Natural killer cell (primary cell): ENCODE data around the gene ZNF768. TPM values are rescaled to one million over a fixed set of nuclear protein-coding genes. Genes with fewer than 3 reads are reported as not detected.
"Not testable (repeated sequence)": the region's sequence is repeated elsewhere in the genome, so short reads cannot be mapped to it uniquely, and the experiment has no call there.

ENCODE experiments used
- ATAC-seq, 3 donors: fragments of 150-1000 bp in 2 of 3; fragments of 200-7000 bp in 1 of 3; cut with Tn5 transposase; 1 replicate in 1 of 3; 2 replicates in 2 of 3; pipeline ENCODE4 v1.10.0; 2021; ENCODE audit warnings: mild to moderate bottlenecking in 2 of 3, moderate library complexity in 2 of 3
- DNase-seq, 2 donors: peaks; one replicate each; pipeline versions ENCODE4 v3.0.0 to v3.0.0-alpha.2; 2013 to 2021; ENCODE audit warnings: mixed read lengths in 1 of 2
- H3K27ac ChIP-seq: one replicate; pipeline ENCODE4 v1.5.1; 2013; ENCODE audit warnings: mild to moderate bottlenecking, low read length
- H3K27me3 ChIP-seq: one replicate; pipeline ENCODE4 v1.6.1; 2013; ENCODE audit warnings: low read length; ENCODE audit not compliant: control insufficient read depth, insufficient read depth
- H3K36me3 ChIP-seq: one replicate; pipeline ENCODE4 v1.6.1; 2013; ENCODE audit warnings: low read length; ENCODE audit not compliant: control insufficient read depth, insufficient read depth
- H3K4me1 ChIP-seq: one replicate; pipeline ENCODE4 v1.6.1; 2013; ENCODE audit warnings: low read length; ENCODE audit not compliant: control insufficient read depth, insufficient read depth
- H3K4me3 ChIP-seq: one replicate; pipeline ENCODE4 v1.5.1; 2013; ENCODE audit warnings: low read length
- H3K9me3 ChIP-seq: one replicate; pipeline ENCODE4 v1.6.1; 2013; ENCODE audit warnings: low read length; ENCODE audit not compliant: control insufficient read depth, insufficient read depth
- H3K27ac Mint-ChIP-seq, 2 donors: one replicate each; pipeline ENCODE4 v1.8.0; 2022; ENCODE audit warnings: mild to moderate bottlenecking in 2 of 2, mixed read lengths in 2 of 2, moderate library complexity in 1 of 2
- H3K27me3 Mint-ChIP-seq, 2 donors: one replicate each; pipeline ENCODE4 v1.8.0; 2022; ENCODE audit warnings: low read depth in 2 of 2, mixed read lengths in 2 of 2
- H3K36me3 Mint-ChIP-seq: one replicate; pipeline ENCODE4 v1.8.0; 2022; ENCODE audit warnings: mixed read lengths
- H3K4me1 Mint-ChIP-seq, 2 donors: one replicate each; pipeline ENCODE4 v1.8.0; 2022; ENCODE audit warnings: mixed read lengths in 2 of 2
- H3K4me3 Mint-ChIP-seq: one replicate; pipeline ENCODE4 v1.8.0; 2022; ENCODE audit warnings: mild to moderate bottlenecking, moderate library complexity, mixed read lengths
- H3K9me3 Mint-ChIP-seq, 2 donors: one replicate each; pipeline ENCODE4 v1.8.0; 2022; ENCODE audit warnings: mixed read lengths in 2 of 2
- CTCF ChIP-seq: fragments of 200-600 bp; IDR thresholded peaks from one replicate; pipeline ENCODE4 v1.8.0; 2022; ENCODE audit warnings: antibody characterized with exemption
- WGBS: methylation state at CpG from one replicate; pipeline ENCODE4 v1.1.7; 2013; ENCODE audit warnings: missing lambda C conversion rate; ENCODE audit not compliant: insufficient coverage; 5-methylcytosine and 5-hydroxymethylcytosine counted together
- intact Hi-C: fragments of 100-400 bp; cut with micrococcal nuclease; formaldehyde crosslinking; loops from one replicate; pipeline ENCODE4 v1.14.2; 2022
- total RNA-seq, 4 donors: library from RNA; stranded (reverse); fragments of 120-200 nt in 1 of 4; gene quantifications; one replicate each; pipeline versions ENCODE4 v1.2.3 to v1.2.4, GENCODE V29; 2013 to 2022

ZNF768 gene
- total RNA-seq, 3 donors from 2014 or later (not counting 1 experiment from before 2014, with no cell fraction given) = 3.3 to 7.2 (median 5.6) TPM

GRCh38 chr16:30546115-30546514, 19.7 kb upstream of the ZNF768 start:
- no peaks in the 10 kb centered on the region for H3K27me3 Mint-ChIP-seq
- Histone ChIP-seq H3K27me3 (no peaks in the 10 kb centered on the region), H3K27ac (no peak overlapping the region), H3K4me3 (no peak overlapping the region), H3K36me3 (no peaks in the 10 kb centered on the region), H3K9me3 (no peaks in the 10 kb centered on the region), H3K4me1 (peaks cover 5% of the 10 kb centered on the region)
- TF ChIP-seq CTCF = no peak
- no peaks in the 10 kb centered on the region for H3K36me3 Mint-ChIP-seq
- DNase-seq = no peak
- intact Hi-C loops = no loop called here
- H3K4me1 Mint-ChIP-seq = peaks cover 0 to 7% of the 10 kb centered on the region in 2 donors
- ATAC-seq = no peak
- 81% methylated on average over 8 of the region's 8 CpGs for WGBS
- H3K4me3 Mint-ChIP-seq = no peak overlapping the region
- no peaks in the 10 kb centered on the region for H3K9me3 Mint-ChIP-seq
- no peak overlapping the region for H3K27ac Mint-ChIP-seq

- no peak for TF ChIP-seq CTCF
- Mint-ChIP-seq H3K9me3 (no peaks in the 10 kb centered on the region), H3K4me1 (peaks cover 0 to 5% of the 10 kb centered on the region in 2 donors), H3K4me3 (no peak overlapping the region), H3K27ac (no peak overlapping the region), H3K27me3 (no peaks in the 10 kb centered on the region), H3K36me3 (no peaks in the 10 kb centered on the region)
- Histone ChIP-seq H3K4me1 (peaks cover 4% of the 10 kb centered on the region), H3K27ac (no peak overlapping the region), H3K9me3 (no peaks in the 10 kb centered on the region), H3K36me3 (no peaks in the 10 kb centered on the region), H3K4me3 (no peak overlapping the region), H3K27me3 (no peaks in the 10 kb centered on the region)
- intact Hi-C loops = no loop called here
- WGBS = 92% methylated on average over 5 of the region's 5 CpGs
- DNase-seq = no peak
- ATAC-seq = no peak
Observed at GRCh38 chr16:30543067-30543466, 16.7 kb upstream of the ZNF768 start.

GRCh38 chr16:30541502-30542329, 15.3 kb upstream of the ZNF768 start:
- intact Hi-C loops = no loop called here

GRCh38 chr16:30540916-30541464, 14.6 kb upstream of the ZNF768 start:
- H3K4me1 Mint-ChIP-seq, DNase-seq, H3K4me3 Mint-ChIP-seq, H3K4me3 ChIP-seq, H3K27ac ChIP-seq, ATAC-seq, H3K36me3 ChIP-seq, intact Hi-C loops, H3K9me3 ChIP-seq, H3K27ac Mint-ChIP-seq, H3K27me3 ChIP-seq, H3K27me3 Mint-ChIP-seq, H3K36me3 Mint-ChIP-seq, H3K9me3 Mint-ChIP-seq: not testable (repeated sequence)
- H3K4me1 ChIP-seq = peaks cover 11% of the 10 kb centered on the region
- 93% methylated on average over 9 of the region's 9 CpGs for WGBS

More at GRCh38 chr16:30541502-30542329, 15.3 kb upstream of the ZNF768 start:
- no peak overlapping the region for H3K4me3 ChIP-seq
- no peaks in the 10 kb centered on the region for H3K36me3 Mint-ChIP-seq
- H3K4me1 ChIP-seq = peaks cover 4% of the 10 kb centered on the region
- DNase-seq (no peak), ATAC-seq (no peak)
- WGBS = 91% methylated on average over 9 of the region's 10 CpGs
- H3K4me1 Mint-ChIP-seq = peaks cover 3 to 5% of the 10 kb centered on the region in 2 donors
- H3K9me3 Mint-ChIP-seq = no peaks in the 10 kb centered on the region
- H3K27ac Mint-ChIP-seq = no peak overlapping the region
- H3K27me3 ChIP-seq = no peaks in the 10 kb centered on the region
- H3K27ac ChIP-seq = no peak overlapping the region
- H3K27me3 Mint-ChIP-seq = no peaks in the 10 kb centered on the region
- no peak overlapping the region for H3K4me3 Mint-ChIP-seq
- no peak for TF ChIP-seq CTCF
- no peaks in the 10 kb centered on the region for H3K9me3 ChIP-seq
- H3K36me3 ChIP-seq = no peaks in the 10 kb centered on the region

- not testable (repeated sequence) for H3K36me3 Mint-ChIP-seq, H3K4me3 Mint-ChIP-seq, H3K27me3 Mint-ChIP-seq, ATAC-seq, H3K27me3 ChIP-seq, H3K9me3 Mint-ChIP-seq, H3K27ac ChIP-seq, H3K27ac Mint-ChIP-seq, DNase-seq, H3K4me3 ChIP-seq, H3K36me3 ChIP-seq, H3K9me3 ChIP-seq
- intact Hi-C loops = loop anchor here (5.0 to 10.0 kb wide), 2 partner anchors 47 to 105 kb away; partner anchors contain the start of genes DCTPP1 and ZNF785
- peaks cover 20% of the 10 kb centered on the region for H3K4me1 ChIP-seq
- 97% methylated on average over 13 of the region's 13 CpGs for WGBS
- peaks cover 17 to 19% of the 10 kb centered on the region in 2 donors for H3K4me1 Mint-ChIP-seq
Observed at GRCh38 chr16:30539986-30540526, 13.7 kb upstream of the ZNF768 start.
